Thyroid gland (tissue), 4 donors: ENCODE data around the gene IL10RA. TPM values are rescaled to one million over a fixed set of nuclear protein-coding genes. Genes with fewer than 3 reads are reported as not detected.

Experiments
- DNase-seq, 2 donors: peaks; one replicate each; pipeline ENCODE4 v3.0.0-alpha.2; 2019
- H3K27ac ChIP-seq, 3 donors: fragments of 200-600 bp; sonication (generic); 1 replicate in 2 of 3; 2 replicates in 1 of 3; pipeline ENCODE4 v1.5.1; 2016 to 2019; ENCODE audit warnings: mild to moderate bottlenecking in 1 of 3, moderate library complexity in 1 of 3
- H3K27me3 ChIP-seq: fragments of 200-600 bp; sonication (generic); one replicate; pipeline ENCODE4 v1.5.1; 2019
- H3K36me3 ChIP-seq, 2 donors: fragments of 200-600 bp; sonication (generic); one replicate each; pipeline ENCODE4 v1.5.1; 2016 to 2019
- H3K4me1 ChIP-seq, 2 donors: fragments of 200-600 bp; sonication (generic); one replicate each; pipeline ENCODE4 v1.5.1; 2017 to 2019
- H3K4me3 ChIP-seq, 3 donors: fragments of 200-600 bp; sonication (generic); replicated peaks in 1 of 3; 1 replicate in 2 of 3; 2 replicates in 1 of 3; pipeline ENCODE4 v1.5.1; 2016; ENCODE audit warnings: mild to moderate bottlenecking in 1 of 3
- H3K9me3 ChIP-seq: fragments of 200-600 bp; sonication (generic); one replicate; pipeline ENCODE4 v1.5.1; 2017
- POLR2A ChIP-seq, 2 donors: fragments of 450-650 bp; IDR thresholded peaks; one replicate each; pipeline ENCODE4 v1.6.1; 2017; ENCODE audit warnings: antibody characterized with exemption in 2 of 2, mild to moderate bottlenecking in 2 of 2, moderate library complexity in 1 of 2
- WGBS, 2 donors: methylation state at CpG; one replicate each; pipeline ENCODE4 v1.1.5; 2017; 5-methylcytosine and 5-hydroxymethylcytosine counted together
- intact Hi-C: fragments of 100-400 bp; cut with DNase I; formaldehyde crosslinking; loops from one replicate; pipeline ENCODE4 v1.15.1; 2023
- total RNA-seq, 4 donors: library from RNA; depleted of rRNA; stranded (reverse); fragments of >200 nt; gene quantifications; one replicate each; pipeline ENCODE4 v1.2.3, GENCODE V29; 2016
- TF ChIP-seq, protein P1 (sequence below), 6 experiments: fragments of 200-600 bp in 3 of 6; fragments of 450-650 bp in 3 of 6; sonication (generic) in 3 of 6; IDR thresholded peaks; one replicate each; pipeline ENCODE4 v1.5.1; 2016 to 2019; ENCODE audit warnings: antibody characterized with exemption in 6 of 6, mild to moderate bottlenecking in 2 of 6, inconsistent platforms in 1 of 6, moderate library complexity in 1 of 6

IL10RA gene
- total RNA-seq, 4 donors from 2014 or later: 5.3 to 21.9 (median 10.6) TPM

DNA sequence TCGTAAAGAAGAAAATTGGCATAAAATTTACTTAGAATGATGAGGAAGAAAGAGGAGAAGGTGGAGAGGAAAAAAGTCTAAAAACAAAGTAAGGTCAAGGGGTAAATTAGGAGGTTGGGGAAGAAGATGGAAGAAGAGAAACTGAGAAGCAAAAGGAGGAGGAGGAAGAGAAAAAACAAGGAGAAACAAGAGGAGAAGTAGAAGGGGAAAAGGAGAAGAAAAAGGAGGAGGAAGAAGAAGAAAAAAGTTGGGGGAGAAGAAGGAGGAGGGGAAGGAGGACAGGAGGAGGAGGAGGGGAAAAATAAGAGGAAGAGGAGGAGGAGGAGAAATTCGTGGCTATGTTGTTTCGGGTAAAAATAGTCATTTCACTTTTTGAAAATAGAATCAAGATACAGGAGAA, 42.4 kb downstream of the IL10RA start:
- no peaks in the 10 kb centered on the region for H3K36me3 ChIP-seq
- TF ChIP-seq, protein P1, sequence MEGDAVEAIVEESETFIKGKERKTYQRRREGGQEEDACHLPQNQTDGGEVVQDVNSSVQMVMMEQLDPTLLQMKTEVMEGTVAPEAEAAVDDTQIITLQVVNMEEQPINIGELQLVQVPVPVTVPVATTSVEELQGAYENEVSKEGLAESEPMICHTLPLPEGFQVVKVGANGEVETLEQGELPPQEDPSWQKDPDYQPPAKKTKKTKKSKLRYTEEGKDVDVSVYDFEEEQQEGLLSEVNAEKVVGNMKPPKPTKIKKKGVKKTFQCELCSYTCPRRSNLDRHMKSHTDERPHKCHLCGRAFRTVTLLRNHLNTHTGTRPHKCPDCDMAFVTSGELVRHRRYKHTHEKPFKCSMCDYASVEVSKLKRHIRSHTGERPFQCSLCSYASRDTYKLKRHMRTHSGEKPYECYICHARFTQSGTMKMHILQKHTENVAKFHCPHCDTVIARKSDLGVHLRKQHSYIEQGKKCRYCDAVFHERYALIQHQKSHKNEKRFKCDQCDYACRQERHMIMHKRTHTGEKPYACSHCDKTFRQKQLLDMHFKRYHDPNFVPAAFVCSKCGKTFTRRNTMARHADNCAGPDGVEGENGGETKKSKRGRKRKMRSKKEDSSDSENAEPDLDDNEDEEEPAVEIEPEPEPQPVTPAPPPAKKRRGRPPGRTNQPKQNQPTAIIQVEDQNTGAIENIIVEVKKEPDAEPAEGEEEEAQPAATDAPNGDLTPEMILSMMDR (IDR thresholded peaks at IDR 0.05): no peak
- TF ChIP-seq POLR2A (IDR thresholded peaks at IDR 0.05): no peak
- WGBS, 2 donors: 73 to 78% methylated on average over 3 of the region's 3 CpGs
- H3K9me3 ChIP-seq: no peaks in the 10 kb centered on the region
- no peak overlapping the region for H3K4me3 ChIP-seq
- intact Hi-C loops: no loop called here
- H3K27ac ChIP-seq: no peak overlapping the region
- no peaks in the 10 kb centered on the region for H3K4me1 ChIP-seq
- DNase-seq: no peak
- no peaks in the 10 kb centered on the region for H3K27me3 ChIP-seq

DNA sequence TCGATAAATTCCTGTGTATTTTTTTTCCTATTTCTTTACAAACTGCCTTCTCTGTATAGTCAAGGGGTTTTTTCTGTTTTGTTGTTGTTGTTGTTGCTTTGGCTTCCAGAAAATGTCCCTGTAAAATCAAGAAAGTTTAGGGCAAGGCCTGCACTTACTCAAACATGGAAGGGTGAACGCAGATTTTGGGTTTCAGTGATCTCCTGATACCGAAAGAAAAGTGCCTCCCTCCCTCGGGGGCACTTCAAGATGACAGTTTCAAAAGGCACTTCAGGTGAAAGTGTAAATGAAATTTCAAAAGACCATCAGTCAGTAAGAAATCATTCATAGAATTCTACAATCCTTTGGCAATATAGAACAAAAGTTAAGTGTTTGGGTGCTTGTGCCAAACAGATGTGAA, 47.2 kb downstream of the IL10RA start:
- 83 to 86% methylated on average over 4 of the region's 4 CpGs for WGBS, 2 donors
- TF ChIP-seq, protein P1 (IDR thresholded peaks at IDR 0.05): no peak
- no peak for TF ChIP-seq POLR2A (IDR thresholded peaks at IDR 0.05)
- H3K4me3 ChIP-seq: no peak overlapping the region
- intact Hi-C loops: no loop called here
- no peaks in the 10 kb centered on the region for H3K9me3 ChIP-seq
- H3K27ac ChIP-seq: no peak overlapping the region
- no peaks in the 10 kb centered on the region for H3K4me1 ChIP-seq
- DNase-seq: no peak
- no peaks in the 10 kb centered on the region for H3K36me3 ChIP-seq
- H3K27me3 ChIP-seq: no peaks in the 10 kb centered on the region

DNA sequence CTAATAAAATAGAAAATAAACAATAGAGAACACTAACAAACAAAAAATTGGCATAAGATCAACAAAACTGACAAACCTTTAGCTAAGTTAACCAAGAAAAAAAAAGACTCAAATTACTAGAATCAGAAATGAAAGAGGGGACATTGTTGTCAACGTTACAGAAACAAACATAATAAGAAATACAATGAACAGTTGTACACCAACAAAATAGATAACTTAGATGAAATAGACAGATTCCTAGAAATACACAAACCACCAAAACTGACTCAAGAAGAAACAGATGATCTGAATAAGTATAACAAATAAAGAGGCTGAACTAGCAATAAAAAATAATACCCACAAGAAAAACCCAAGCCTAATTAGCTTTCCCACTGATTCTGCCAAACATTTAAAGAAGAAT, 55.9 kb downstream of the IL10RA start:
- no peaks in the 10 kb centered on the region for H3K27me3 ChIP-seq
- WGBS, 2 donors: 69 to 74% methylated on average over 1 of the region's 1 CpG
- DNase-seq: no peak
- no peak overlapping the region for H3K4me3 ChIP-seq
- intact Hi-C loops: no loop called here
- no peaks in the 10 kb centered on the region for H3K36me3 ChIP-seq
- H3K4me1 ChIP-seq: no peaks in the 10 kb centered on the region
- no peak for TF ChIP-seq POLR2A (IDR thresholded peaks at IDR 0.05)
- TF ChIP-seq, protein P1 (IDR thresholded peaks at IDR 0.05): no peak
- H3K9me3 ChIP-seq: no peaks in the 10 kb centered on the region
- H3K27ac ChIP-seq: no peak overlapping the region

DNA sequence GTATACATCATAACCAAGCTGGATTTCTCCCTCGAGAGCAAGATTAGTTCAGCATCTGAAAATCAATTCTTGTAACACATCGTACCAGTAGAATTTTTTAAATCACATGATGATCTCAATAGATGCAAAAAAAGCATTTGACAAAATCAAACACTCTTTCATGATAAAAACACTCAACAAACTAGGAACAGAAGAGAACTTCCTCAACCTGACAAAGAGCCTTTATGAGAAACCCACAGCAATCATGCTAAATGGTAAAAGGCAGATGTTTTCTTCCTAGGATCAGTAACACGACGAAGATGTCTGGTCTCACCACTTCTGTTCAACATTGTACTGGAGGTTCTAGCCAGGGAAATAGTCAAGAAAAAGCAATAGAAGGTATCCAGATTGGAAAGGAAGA, 56.6 kb downstream of the IL10RA start:
- Histone ChIP-seq H3K27me3 (no peaks in the 10 kb centered on the region), H3K4me3 (no peak overlapping the region), H3K9me3 (no peaks in the 10 kb centered on the region), H3K36me3 (no peaks in the 10 kb centered on the region), H3K4me1 (no peaks in the 10 kb centered on the region), H3K27ac (no peak overlapping the region)
- WGBS, 2 donors: 75 to 79% methylated on average over 4 of the region's 4 CpGs
- intact Hi-C loops: no loop called here
- no peak for DNase-seq
- TF ChIP-seq, protein P1 (IDR thresholded peaks at IDR 0.05): no peak
- no peak for TF ChIP-seq POLR2A (IDR thresholded peaks at IDR 0.05)

DNA sequence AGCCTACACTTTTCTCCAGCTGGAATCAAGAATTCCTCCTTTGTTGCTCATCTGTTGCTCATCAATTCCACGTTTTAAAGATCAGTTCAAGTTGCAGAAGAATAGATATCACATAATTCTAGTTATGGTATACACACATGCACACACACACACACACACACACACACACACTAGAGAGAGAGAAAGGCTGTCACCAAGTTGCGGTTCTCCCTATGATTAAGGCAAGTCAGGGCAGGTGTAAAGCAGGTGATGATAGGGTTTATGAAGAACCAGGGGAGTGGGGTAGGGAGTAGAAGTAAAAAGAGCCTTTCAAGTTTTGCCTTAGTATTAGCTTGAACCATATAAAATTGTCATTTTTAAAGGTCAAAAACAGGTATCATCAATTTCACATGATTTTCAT, 59.0 kb downstream of the IL10RA start:
- no peak for DNase-seq
- Histone ChIP-seq H3K4me3 (no peak overlapping the region), H3K9me3 (no peaks in the 10 kb centered on the region), H3K27ac (no peak overlapping the region), H3K27me3 (no peaks in the 10 kb centered on the region), H3K4me1 (no peaks in the 10 kb centered on the region), H3K36me3 (no peaks in the 10 kb centered on the region)
- TF ChIP-seq, protein P1 (IDR thresholded peaks at IDR 0.05): no peak
- TF ChIP-seq POLR2A (IDR thresholded peaks at IDR 0.05): no peak
- 82 to 87% methylated on average over 2 of the region's 2 CpGs for WGBS, 2 donors
- intact Hi-C loops: no loop called here
